Limb (tissue), 2 donors: ENCODE results near the gene MS4A13.
"Not testable (repeated sequence)": the region's sequence is repeated elsewhere in the genome, so short reads cannot be mapped to it uniquely, and the experiment has no call there.

Source experiments
- DNase-seq, 2 donors: peaks; one replicate each; pipeline ENCODE4 v3.0.0-alpha.2; 2016; ENCODE audit errors: extremely low spot score in 2 of 2

The MS4A13 gene

GRCh38 chr11:60530454-60531100 lies 15.4 kb downstream of the MS4A13 start:
- no peak for DNase-seq

- DNase-seq, result not testable (repeated sequence)
Measured at GRCh38 chr11:60532383-60532782, 17.2 kb downstream of the MS4A13 start.

GRCh38 chr11:60538627-60539026 lies 23.4 kb downstream of the MS4A13 start:
- not testable (repeated sequence) for DNase-seq

- DNase-seq, result no peak
Measured at GRCh38 chr11:60544077-60544476, 28.9 kb downstream of the MS4A13 start.

- DNase-seq, result no peak
Measured at GRCh38 chr11:60561254-60561653, 46.1 kb downstream of the MS4A13 start.

- no peak for DNase-seq
Measured at GRCh38 chr11:60563553-60564235, 48.5 kb downstream of the MS4A13 start.

GRCh38 chr11:60566776-60567175 lies 51.6 kb downstream of the MS4A13 start:
- DNase-seq, result no peak

GRCh38 chr11:60570970-60571369 lies 55.8 kb downstream of the MS4A13 start:
- no peak for DNase-seq

GRCh38 chr11:60589611-60590010 lies 74.4 kb downstream of the MS4A13 start:
- DNase-seq, result no peak
